ENCODE results near the gene KCNK6.
A peak's percentile ranks its signal among the peaks of the same experiment; 100 is the strongest.
"Not testable (repeated sequence)": the region's sequence is repeated elsewhere in the genome, so short reads cannot be mapped to it uniquely, and the experiment has no call there.

Gene KCNK6

GRCh38 chr19:38362946-38363688 lies 43.5 kb downstream of the KCNK6 start:
- DNase-seq, result not testable (repeated sequence)

GRCh38 chr19:38367041-38367440 lies 47.4 kb downstream of the KCNK6 start:
- no peak for DNase-seq

- no peak for DNase-seq
Measured at GRCh38 chr19:38369584-38369983, 49.9 kb downstream of the KCNK6 start.

GRCh38 chr19:38370299-38370698 lies 50.7 kb downstream of the KCNK6 start:
- DNase-seq, result no peak

GRCh38 chr19:38371081-38371480 lies 51.4 kb downstream of the KCNK6 start:
- no peak for DNase-seq

- no peak for DNase-seq
Measured at GRCh38 chr19:38373907-38374331, 54.3 kb downstream of the KCNK6 start.

GRCh38 chr19:38374332-38375097 lies 54.9 kb downstream of the KCNK6 start, which contains the start of gene PSMD8:
Gene PSMD8 (plus strand): TSS chr19:38374571. CDS start chr19:38374602, 31 bp downstream.
- peak; percentile 99 to 100 for DNase-seq

GRCh38 chr19:38375098-38375493 lies 55.5 kb downstream of the KCNK6 start:
- DNase-seq, result no peak

GRCh38 chr19:38375748-38376147 lies 56.1 kb downstream of the KCNK6 start:
- no peak for DNase-seq

- no peak for DNase-seq
Measured at GRCh38 chr19:38376576-38376975, 56.9 kb downstream of the KCNK6 start.

- no peak for DNase-seq
Measured at GRCh38 chr19:38377052-38377451, 57.4 kb downstream of the KCNK6 start.

GRCh38 chr19:38378866-38379265 lies 59.2 kb downstream of the KCNK6 start:
- no peak for DNase-seq

GRCh38 chr19:38381138-38381537 lies 61.5 kb downstream of the KCNK6 start:
- DNase-seq, result no peak
